LHCN-M2 (cell line): ENCODE measurements around the gene HAT1. TPM values are rescaled to one million over a fixed set of nuclear protein-coding genes. Genes with fewer than 3 reads are reported as not detected.
A peak's percentile ranks its signal among the peaks of the same experiment; 100 is the strongest.
"Not testable (repeated sequence)": the region's sequence is repeated elsewhere in the genome, so short reads cannot be mapped to it uniquely, and the experiment has no call there.

Experiments used
- DNase-seq: peaks from one replicate; pipeline ENCODE4 v3.0.0-alpha.2; 2012; ENCODE audit warnings: low read depth
- total RNA-seq: library from RNA; depleted of rRNA; stranded (reverse); fragments of >200 nt; gene quantifications from 2 replicates; pipeline ENCODE4 v1.2.3, GENCODE V29; 2014

HAT1 gene
- total RNA-seq, 1 experiment from 2014 or later, result 87.5 TPM

DNA sequence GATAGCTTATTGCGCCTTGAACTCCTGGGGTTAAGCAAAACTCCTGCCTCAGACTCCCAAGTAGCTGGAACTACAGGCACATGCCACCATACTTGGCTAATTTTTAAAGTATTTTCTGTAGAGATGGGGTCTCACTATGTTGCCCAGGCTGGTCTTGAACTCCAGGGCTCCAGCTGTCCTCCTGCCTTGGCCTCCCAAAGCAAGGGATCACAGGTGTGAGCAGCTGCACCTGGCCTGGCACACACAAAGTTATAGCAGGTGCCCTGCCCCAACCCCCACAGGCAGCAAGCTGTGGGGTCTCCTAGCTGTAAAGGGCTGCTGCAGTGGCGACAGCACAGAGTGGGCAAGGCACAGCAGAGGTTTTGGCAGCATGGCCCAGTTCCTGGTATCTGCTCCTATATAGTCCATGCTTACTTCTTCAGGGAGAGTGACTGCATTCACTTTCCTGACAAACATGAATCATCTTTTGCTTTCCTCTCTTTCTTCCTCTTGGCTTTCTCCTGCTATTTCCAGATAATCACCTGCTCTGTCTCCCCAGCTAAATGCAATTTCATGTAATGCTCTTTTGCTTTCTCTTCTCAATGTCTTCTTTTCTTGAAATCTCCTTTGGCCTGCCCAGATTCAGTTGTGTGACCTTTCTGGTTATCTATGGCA is 50.2 kb downstream of the HAT1 start:
- no peak for DNase-seq

DNA sequence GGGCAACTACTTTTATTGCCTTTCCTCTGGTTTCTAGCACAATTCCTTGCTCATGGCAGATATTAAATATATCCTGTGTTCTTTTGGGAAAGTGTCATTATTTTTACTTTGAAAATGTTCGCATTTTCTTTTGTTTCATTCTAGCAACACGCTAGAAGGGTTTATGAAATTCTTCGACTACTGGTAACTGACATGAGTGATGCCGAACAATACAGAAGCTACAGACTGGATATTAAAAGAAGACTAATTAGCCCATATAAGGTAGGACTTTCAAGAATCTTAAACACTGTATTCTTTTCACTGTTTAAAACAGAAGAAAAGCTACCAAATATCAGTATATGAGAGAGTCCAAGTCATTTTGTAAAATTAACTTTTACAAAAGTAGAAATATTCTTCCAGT is 56.8 kb downstream of the HAT1 start:
- DNase-seq, result no peak

DNA sequence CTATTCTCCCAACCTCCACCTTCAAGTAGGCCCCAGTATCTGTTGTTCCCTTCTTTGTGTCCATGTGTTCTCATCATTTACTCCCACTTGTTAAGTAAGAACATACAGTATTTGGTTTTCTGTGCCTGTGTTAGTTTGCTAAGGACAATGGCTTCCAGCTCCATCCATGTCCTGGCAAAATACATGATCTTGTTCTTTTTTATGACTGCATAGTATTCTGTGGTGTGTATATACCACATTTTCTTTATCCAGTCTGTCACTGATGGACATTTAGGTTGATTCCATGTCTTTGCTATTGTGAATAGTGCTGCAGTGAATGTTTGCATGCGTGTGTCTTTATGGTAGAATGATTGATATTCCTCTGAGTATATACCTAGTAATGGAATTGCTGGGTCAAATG is 61.7 kb downstream of the HAT1 start:
- not testable (repeated sequence) for DNase-seq

DNA sequence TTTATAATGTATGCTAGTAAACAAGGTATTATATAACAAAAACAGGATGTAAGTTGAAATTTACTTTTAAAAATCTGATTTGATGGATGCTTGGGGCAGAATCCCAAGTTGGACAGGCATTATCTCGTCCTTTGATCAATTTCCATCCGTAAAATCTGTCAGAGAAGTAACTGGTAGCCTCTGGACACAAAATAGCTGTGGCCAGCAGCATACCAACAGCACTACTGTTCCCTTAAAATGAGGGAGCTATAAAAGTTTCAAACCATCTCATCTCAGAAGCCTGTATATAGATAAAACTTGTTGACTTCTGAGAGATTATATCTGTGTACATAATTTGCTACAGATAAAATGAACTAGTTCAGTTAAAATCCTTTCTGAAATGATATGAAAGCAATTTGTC is 62.8 kb downstream of the HAT1 start:
- DNase-seq, result no peak

DNA sequence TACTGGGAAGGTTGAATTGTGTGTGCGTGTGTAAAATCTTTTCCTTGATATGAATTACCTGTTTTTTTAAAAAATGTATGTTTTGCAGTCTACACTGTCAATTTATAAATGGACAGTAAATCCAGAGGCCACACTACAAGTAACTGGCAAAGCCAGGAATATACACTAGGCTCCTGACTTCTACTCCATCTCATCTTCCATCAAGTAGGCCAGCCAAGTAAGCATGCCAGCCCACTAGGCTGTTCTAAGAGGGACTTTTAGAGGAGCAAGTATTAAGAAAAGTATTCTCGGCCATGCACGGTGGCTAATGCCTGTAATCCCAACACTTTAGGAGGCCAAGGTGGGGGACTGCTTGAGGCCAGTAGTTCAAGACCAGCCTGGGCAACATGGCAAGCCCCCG is 64.5 kb downstream of the HAT1 start:
- no peak for DNase-seq

DNA sequence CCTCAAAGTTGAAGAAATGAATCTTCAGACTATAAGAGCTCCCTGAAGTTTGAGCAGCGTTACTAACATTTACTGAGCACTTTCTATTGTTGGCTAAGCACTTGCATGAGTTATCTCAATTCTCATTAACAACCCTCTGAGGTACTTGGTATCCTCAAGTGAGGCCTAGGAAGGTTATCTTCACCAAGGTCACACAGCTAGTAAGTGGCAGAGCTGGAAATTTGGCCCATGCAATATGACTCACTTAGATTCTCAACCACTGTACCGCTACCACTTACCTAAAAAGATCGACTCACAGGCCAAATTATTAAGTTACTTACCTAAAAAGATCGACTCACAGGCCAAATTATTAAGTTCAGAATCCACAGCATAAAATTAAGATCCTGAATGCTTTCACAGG is 68.8 kb downstream of the HAT1 start:
- no peak for DNase-seq

DNA sequence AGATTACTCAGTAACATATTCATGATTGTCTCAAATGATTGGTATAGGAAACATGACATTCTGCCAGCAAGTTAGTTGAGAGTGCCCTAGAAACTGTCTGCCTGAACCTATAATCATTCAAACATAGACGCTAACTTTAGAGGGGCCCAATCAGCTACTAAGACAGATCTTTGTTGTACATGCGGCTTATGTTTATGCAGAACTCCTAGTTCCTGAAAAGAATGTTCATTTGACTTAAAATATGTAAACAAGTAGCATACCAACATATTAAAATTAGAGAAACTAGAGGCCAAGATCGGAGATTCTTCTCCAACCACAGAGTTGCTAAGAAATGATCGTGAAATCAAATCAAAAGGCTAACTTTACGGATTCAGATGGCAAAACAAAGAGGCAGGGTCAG is 73.3 kb downstream of the HAT1 start:
- DNase-seq, result no peak

DNA sequence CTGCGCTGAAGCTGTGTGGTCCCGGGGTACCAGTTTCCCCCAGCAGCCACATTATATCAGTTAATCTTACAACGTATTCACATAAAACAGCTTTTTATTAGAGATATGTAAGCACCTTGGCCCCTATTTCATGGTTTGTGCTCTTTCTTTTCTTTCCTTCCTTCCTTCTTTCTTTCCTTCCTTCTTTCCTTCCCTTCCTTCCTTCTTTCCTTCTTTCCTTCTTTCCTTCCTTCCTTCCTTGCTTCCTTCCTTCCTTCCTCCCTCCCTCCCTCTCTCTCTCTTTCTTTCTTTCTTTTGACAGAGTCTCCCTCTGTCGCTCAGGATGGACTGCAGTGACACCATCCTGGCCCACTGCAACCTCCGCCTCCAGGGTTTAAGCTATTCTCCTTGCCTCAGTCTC is 73.8 kb downstream of the HAT1 start:
- DNase-seq, result no peak

DNA sequence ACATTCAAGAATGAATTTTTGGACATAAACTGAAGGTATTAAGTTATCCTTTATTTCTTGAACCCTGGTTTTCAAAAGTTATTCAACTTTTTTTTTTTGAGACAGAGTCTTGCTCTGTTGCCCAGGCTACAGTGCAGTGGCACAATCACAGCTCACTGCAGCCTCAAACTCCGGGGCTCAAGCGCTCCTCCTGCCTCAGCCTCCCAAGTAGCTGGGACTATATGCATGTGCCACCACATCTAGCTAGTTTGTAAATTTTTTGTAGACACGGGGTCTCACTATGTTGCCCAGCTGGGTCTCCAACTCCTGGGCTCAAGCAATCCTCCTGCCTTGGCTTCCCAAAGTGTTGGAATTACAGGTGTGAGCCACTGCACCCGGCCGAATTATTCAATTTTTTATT is 74.8 kb downstream of the HAT1 start:
- not testable (repeated sequence) for DNase-seq

DNA sequence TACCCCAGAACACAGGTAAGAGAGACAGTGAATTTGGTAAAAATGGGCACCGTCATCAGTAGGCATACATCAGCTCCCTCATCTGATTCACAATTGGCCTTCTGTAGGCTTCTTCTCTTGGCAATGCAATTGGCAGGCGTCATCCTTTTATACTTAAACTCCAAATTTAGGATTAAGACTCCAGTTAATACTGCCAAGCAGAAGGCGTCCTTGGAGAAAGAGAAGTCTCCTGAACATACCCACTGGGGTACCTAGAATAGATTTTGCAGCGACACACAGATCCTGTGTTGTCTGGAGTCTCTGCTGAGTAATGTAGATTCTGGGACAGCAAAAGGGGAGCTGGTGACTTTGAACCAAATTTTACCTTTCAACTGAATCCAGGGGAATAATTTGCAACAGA is 76.9 kb downstream of the HAT1 start:
- DNase-seq, result no peak

DNA sequence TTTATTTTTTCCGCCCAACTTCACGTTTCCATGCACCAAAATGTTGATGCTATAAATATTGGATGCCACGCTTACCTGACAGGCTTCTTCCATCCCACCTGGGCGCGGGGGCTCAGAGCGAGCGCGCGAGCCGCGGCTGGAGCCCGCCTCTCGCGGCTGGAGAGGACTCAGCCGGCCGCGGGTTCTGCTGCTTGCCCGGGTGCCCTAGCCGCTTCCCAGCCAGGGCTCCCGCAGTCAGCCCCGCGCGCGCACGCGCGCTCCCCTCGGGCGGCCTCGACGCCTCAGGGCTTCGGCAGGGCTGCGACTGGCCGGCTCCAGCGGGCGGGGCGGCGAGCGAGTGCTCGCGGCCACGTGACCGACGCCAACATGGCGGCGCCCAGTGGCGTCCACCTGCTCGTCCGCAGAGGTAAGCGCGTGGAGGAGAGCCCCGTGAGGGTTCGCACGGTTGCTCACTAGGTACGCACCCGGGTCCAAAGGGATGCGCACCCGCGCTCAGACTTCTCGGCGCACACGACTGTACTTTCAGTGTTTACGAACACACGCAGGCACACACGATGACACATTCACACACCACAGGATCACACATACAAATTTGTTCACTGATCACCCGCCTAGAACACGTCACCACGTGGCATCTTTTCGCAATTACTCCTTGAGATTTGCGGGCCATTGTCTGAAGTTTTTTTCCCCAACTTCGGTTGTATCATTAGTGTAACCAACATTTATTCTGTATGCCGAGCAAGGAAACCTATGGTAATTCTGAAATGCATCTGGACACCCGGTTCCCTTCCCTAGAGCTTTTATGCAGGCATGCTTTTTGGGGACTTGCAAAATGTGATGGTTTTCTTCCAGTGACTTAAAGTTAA is 77.6 kb downstream of the HAT1 start, which contains the start of gene METAP1D:
TSS of gene METAP1D (plus strand) at position 350 of the 866 bp plus-strand sequence. CDS start at position 367, 17 bp downstream.
- peak; percentile 87 for DNase-seq

DNA sequence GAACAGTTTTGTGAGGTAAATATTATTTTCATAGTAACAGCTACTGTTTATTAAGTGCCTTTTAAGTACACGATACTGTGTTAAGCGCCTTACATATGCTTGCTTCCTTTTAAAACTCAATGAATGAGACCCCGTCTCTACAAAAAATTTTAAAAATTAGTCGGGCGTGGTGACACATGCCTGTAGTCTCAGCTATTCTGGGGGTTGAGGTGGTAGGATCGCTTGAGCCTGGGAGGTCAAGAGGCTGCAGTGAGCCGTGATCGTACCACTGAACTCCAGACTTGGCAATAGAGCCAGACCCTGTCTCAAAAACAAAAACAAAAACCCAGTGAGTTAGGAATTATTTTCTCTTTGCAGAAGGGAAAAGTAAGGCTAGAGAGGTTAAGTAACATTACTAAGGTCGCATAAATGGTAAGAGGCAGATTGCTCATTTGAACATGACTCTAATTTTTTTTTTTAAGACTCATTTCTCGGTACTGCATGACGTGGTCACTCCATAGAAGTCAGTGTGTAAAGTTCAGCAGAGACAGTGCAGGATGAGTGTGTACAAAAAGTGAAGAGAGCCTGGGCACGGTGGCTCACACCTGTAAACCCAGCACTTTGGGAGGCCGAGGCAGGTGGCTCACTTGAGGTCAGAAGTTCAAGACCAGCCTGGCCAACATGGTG is 78.6 kb downstream of the HAT1 start:
- DNase-seq, result no peak

DNA sequence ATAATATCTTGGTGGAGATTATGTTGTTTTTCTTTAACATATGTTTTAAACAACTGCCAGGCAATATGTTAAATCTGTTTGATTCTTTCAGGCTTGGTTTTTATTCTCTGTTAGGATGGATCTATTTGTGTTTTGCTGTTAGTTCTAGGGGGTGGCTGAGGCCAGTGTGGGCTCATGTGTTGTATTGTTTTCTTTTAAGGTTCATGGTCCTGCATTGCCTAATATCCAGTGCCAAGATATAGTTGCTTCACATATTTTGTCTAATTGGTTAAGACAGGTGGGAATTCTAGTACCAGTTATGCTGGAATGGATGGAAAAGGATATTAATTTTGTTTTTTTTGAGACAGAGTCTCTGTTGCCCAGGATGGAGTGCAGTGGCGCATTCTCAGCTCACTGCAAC is 85.1 kb downstream of the HAT1 start:
- no peak for DNase-seq

DNA sequence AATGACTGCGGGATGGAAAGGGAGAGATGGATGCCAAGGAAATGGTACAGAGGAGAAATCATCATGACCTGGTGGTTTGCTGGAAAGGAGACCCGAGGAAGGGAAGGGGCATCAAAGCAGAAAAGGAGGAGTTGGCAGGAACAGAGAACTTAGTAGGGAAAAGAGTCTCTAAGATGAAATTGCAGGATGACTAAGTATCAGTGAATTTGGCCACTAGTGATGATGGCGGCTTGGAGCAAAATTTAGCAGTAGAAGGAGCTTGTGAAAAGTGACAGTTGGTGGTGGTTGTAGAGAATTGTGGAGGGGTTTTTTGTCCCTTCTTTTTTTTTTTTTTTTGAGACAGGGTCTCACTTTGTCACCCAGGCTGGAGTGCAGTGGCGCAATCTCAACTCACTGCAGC is 87.6 kb downstream of the HAT1 start:
- DNase-seq, result no peak

DNA sequence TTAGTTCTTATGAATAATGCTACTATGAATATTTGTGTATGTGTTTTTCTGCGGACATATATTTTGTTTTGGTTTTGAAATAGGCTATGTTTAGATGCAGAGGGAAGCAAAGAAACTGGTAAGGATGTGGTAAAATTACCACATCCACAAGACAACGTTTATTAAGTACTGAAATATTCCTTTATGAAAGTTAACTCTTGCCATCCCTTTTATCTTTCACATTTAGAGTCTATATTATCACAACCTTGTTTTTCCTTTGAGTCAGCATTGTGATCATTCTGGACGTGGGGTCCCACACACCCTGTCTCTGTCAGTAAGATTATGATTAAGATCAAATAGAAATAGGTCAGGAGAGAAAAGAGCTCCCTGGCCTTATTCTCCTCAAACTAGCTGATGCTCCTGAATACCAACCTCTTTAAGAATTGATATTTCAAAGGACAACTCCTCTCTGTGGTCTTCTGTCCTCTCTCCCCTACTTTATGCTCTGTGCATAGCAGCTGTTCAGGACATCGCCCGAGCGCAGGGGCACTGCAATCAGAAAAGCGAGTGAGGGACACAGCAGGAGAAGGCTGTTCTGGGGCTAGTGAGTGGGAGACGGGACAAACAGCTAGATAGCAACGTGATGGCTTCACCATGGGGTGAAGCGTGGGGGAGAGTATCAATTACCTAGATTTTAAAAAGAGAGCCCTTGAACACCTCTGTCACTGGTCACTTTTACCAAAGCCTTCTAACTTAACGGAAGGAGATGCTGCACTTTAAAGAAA is 89.7 kb downstream of the HAT1 start:
- DNase-seq, result no peak

DNA sequence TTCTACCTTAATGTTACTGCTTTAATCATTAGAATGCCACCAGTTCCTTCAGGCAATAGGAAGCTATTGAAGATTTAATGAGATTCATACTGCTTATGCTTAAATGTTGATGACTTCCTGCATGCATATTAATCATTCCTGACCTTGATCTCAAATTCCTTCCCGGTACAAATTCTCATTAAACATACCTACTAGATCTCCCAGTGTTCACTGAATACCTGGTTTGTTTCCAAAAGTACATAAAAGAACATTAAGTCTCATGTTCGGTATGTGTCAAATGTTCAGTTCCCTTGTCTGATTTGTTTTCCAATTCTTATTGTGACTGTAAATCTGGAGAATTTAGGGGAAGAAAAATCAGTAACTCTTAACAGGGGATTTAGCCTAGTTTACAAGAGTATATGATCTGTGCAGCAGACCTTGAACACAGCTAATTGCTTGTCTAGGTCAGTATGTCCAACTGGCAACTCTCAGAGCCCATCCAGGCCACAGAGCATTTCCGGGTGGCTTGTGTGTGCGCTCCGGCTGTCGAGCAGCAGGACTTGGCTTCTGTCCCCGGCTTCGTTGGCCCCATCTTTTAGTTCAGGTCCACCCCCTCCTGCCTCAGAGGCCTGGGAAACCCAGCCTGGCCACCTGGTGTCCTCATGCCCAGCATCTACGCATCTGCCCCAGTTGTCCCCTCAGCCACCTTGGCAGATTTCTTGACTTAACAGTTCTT is 90.6 kb downstream of the HAT1 start:
- DNase-seq, result no peak

DNA sequence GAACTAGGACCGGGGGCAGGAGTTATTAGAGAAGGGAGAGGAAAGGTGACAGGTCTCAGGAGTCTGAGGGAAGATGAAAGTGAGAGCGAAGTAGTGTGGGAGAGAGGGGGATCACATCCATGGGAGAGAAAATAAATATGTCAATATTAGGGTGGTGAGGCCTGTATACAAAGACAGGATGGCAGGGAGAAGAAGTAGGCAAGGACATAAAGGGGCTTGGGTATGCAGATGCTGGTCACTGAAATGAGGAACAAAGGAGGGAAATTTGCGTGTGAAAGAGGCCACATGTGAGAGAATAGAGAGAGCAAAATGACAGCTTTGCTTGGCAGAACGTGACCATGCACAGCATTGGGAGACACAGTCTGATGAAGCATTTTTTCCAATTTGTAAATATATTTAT is 91.1 kb downstream of the HAT1 start:
- DNase-seq, result no peak

DNA sequence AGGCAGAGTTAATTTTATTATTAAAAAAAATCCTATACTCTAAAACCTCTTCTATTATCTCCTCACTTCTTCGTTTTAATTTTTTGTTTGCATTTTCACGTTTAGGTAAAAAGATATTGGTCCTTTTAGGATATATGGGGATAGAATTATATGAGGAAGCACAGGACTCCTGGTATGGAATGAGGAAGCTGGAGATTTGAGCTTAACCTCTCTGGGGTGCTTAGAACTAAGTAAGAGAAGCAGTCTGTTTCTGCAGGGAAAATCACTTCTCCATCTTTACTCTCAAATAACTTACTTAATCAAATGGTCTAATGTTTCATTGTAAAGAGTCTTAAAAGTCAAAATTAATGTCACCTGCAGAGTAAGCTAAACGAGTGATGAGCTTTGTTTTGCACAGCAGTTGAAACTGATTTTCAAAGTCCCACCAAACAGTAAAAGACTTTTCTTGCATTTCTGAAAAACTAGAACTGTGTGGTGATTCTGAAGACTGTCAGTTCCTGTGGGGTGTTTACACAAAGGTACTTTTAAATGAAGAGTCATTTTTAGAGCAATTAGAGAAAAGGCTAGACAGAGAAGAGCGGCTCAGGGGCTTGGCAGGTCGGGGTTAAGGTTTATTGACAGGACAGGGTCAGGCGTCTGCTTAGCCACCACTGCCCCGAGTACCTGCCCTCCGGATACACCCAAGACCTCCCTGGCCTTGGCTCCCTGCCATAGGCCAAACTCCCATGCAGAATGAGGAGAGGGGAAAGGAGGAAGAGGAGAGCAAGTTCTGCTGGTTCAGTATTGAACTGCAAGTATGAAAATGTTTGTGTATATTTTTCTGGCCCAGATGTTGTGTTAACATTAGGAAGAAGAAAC is 99.0 kb downstream of the HAT1 start:
- no peak for DNase-seq

DNA sequence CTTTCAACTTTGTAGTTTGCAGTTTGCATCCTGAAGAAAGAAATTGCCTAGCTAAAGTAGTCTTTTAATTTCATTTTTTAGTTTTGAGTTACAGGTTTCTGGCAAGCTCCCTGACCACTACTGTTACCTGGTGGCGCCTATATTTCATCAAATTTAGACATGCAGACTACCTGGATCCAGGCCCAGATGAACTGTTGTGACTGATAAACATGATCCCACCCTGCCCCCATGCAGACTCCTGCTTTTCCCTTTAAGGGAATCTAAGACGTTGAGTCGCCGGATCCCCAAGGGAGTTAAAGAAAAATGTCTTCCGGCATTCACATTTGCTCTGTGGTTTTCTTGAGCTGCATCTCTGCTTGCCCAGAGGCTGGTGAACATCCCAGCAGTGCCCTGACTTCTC is 99.7 kb downstream of the HAT1 start:
- DNase-seq, result peak; percentile 91

DNA sequence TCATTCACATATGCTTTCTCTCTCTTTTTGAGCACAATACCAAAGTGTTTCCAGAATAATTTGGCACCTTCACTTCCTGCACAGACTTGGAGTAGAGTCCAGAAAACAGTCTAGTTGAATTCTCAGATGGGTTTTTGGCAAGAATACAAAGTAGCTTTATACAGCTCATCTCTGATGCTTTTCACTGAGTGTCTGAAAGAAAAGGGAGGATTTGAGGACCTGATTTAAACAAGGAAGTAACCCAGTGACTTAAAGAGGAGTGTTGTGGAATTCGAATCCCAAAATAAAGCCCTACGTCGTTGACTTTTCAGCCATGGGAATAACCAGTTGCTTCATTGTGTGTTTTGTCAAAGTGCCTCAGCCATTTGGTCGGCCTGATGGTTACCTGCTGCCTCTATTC is 109.3 kb downstream of the HAT1 start:
- DNase-seq, result no peak
